ENCODE results near the gene DAGLB.

- no peak for TF ChIP-seq EGR1 (IDR thresholded peaks at IDR 0.05; ENCODE audit: borderline replicate concordance, low read depth, low read length)
- no peak for TF ChIP-seq RFX5 (IDR thresholded peaks at IDR 0.05; ENCODE audit: borderline replicate concordance, low read depth, low read length)
- TF ChIP-seq SAP30 (IDR thresholded peaks at IDR 0.05; ENCODE audit: insufficient read depth, insufficient replicate concordance, low read length): no peak
- TF ChIP-seq CTCF (IDR thresholded peaks at IDR 0.05; ENCODE audit: control extremely low read depth in 1 of 3, insufficient read depth in 1 of 3, low read depth in 1 of 3, low read length in 3 of 3): no peak
- no peak for TF ChIP-seq EZH2 (IDR thresholded peaks at IDR 0.05; ENCODE audit: low read depth, low read length, severe bottlenecking)
- TF ChIP-seq POLR2AphosphoS5 (IDR thresholded peaks at IDR 0.05; ENCODE audit: low read depth, low read length): no peak
- TF ChIP-seq TAF1 (IDR thresholded peaks at IDR 0.05; ENCODE audit: low read depth, low read length): no peak
- no peak for TF ChIP-seq SP1 (IDR thresholded peaks at IDR 0.05; ENCODE audit: low read depth, low read length)
- TF ChIP-seq POLR2A (IDR thresholded peaks at IDR 0.05; ENCODE audit: control extremely low read depth in 1 of 2, low read depth in 2 of 2, low read length in 2 of 2): no peak
- TF ChIP-seq SP4 (IDR thresholded peaks at IDR 0.05; ENCODE audit: low read length): no peak
- TF ChIP-seq MAFK (IDR thresholded peaks at IDR 0.05; ENCODE audit: low read depth, low read length): no peak
- no peak for TF ChIP-seq SP2 (IDR thresholded peaks at IDR 0.05; ENCODE audit: low read length)
- TF ChIP-seq KDM1A (IDR thresholded peaks at IDR 0.05; ENCODE audit: borderline replicate concordance, low read length): no peak
- no peak for TF ChIP-seq SUZ12 (IDR thresholded peaks at IDR 0.05; ENCODE audit: low read length)
These were observed 61.0 kb downstream of the DAGLB start for GRCh38 chr7:6386779-6387178.
